GM12874 (cell line): ENCODE results near the gene NAA20.

Experiments
- TF ChIP-seq, protein P1 (sequence below): IDR thresholded peaks from 2 replicates; pipeline ENCODE4 v1.5.1; 2011; ENCODE audit warnings: low read depth, mild to moderate bottlenecking, control low read depth, low read length, moderate library complexity; ENCODE audit not compliant: insufficient read depth

The NAA20 gene

DNA sequence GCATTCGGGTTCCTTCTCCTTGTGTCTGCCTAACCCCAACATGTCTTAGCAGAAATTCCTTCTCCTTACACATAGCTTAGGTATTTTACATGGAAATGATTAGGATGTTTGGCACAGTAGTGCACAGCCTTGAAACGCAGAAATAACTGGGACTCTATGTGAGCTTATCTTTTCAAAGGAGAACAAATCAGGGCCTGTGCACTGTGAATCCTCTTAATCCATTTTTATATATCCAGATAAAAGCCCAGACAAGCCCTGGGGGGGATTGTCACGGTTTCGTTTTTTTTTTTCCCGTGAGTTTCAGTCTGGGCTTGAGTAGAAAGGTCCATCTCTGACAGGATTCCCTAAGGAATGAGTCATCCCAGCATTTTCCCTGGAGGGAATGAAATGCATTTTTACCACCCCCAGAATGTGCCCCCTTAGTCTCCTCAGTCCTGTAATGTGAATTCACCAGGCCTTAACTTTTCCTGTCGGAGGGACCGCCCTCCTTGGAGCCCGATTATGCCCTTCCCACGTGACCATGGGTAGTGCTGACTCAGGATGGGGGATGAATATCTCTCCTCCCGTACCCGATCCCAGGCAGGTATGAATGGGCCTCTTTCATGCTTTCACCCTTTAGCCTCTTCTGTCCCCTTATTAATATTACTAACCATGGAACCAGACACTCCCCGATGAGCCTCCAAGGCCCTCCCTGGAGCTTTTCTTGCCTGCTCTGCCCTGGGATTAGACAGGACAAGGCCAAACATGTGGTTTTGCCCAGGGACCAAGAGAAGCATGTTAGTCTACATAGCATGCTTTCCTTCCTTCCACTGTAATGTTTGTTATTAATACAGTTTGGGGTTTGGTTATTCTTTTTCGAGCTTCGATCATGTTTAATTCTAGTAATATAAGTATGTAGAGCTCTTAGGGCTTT lies 23.9 kb upstream of the NAA20 start:
- TF ChIP-seq, protein P1, sequence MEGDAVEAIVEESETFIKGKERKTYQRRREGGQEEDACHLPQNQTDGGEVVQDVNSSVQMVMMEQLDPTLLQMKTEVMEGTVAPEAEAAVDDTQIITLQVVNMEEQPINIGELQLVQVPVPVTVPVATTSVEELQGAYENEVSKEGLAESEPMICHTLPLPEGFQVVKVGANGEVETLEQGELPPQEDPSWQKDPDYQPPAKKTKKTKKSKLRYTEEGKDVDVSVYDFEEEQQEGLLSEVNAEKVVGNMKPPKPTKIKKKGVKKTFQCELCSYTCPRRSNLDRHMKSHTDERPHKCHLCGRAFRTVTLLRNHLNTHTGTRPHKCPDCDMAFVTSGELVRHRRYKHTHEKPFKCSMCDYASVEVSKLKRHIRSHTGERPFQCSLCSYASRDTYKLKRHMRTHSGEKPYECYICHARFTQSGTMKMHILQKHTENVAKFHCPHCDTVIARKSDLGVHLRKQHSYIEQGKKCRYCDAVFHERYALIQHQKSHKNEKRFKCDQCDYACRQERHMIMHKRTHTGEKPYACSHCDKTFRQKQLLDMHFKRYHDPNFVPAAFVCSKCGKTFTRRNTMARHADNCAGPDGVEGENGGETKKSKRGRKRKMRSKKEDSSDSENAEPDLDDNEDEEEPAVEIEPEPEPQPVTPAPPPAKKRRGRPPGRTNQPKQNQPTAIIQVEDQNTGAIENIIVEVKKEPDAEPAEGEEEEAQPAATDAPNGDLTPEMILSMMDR: no peak

DNA sequence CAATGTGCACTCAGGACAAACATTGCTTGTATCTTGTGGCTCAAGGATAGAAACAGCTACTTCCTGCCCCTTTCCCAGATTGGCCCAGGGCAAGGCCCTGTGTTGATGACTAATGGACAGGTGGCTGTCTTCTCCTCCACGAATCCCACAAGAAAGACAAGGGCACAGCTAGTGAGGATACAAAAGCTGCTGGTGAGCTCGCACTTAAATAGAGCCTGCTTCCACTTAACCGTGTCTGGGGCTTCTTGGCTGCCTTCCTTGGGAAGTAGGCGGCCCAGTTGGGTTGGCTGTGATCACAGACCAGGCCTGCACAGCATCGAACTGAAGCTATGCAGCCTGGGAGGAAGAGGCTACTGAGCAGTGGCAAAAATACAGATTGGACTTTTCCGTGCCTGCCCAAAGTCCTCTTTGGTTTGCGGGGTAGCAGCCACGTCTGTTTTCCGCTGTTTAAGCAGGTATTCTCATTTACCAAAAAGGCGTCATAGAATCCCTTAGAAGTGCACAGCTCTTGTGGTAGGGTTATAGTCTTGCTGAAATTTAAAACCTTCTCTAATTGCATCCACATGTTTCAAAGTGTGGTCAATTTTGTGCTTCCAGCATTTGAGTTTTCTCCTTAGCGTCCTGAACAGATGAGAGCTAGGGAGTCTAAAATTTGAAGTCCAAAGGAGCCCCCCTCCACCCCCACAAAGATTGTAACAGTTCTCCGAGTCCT lies 23.0 kb upstream of the NAA20 start:
- TF ChIP-seq, protein P1: no peak

DNA sequence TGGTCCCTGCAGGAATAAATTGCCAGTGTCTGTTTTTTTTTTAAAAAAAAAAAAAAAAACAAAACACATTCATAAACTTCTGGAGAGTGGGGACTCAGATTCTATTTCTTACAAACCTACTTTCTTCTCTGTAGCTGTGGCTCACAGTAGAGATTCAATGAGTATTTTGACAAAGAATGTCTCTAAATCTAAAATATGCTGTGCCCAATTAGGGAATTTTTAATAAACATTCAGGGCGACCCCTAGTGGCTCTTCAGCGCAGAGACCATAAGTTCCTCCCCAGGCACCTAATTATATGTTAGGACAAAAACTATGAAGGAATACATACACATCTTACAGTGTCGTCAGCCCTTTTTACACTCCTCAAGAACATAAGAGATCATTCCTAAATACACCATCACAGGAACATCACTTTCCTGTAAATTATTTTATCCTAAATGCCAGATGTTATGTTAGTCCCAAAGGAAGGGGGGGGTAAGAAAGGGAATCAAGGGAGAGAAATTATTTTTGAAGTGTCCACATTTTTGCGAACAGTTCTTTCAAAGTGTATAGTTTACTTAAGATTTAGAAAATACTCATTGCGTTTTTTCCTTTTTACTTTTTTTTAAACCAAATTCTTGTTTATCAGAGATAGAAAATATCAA lies 21.8 kb upstream of the NAA20 start:
- TF ChIP-seq, protein P1: peak; percentile 64

DNA sequence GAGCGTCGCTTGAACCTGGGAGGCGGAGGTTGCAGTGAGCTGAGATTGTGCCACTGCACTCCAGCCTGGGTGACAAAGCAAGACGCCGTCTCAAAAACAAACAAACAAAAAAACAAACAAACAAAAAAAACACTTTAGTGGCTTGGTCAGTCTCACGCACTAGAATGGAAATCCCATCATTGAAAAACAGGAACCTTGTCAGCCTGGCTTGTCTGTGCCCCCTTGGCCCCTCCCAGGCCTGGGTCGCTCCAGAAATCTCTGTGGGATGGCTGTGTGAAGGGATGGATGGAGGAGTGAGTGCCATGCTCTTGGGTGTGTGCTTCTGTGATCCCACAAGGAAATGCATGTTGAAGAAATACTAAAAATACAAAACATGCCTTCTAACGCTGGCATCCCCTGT lies 20.9 kb upstream of the NAA20 start:
- TF ChIP-seq, protein P1: no peak

DNA sequence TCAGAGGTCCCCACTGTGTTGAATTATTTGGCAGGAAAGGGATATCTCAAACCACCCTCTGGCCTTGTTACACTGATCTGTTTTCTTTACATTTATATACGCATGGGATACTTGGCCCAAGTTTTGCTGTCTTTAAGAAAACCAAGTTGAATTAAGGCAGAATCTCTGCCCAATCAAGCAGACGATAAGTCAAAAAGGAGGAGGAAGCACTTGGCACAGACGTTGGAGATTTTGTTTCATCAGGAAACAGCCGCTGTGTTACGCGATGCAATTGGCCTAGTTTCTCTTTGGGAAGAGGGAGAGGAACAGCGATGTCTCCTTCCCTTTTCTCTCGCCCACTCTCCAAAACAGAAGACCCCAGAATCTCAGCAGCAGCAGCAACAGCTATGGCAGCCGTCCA lies 20.2 kb upstream of the NAA20 start:
- TF ChIP-seq, protein P1: no peak

DNA sequence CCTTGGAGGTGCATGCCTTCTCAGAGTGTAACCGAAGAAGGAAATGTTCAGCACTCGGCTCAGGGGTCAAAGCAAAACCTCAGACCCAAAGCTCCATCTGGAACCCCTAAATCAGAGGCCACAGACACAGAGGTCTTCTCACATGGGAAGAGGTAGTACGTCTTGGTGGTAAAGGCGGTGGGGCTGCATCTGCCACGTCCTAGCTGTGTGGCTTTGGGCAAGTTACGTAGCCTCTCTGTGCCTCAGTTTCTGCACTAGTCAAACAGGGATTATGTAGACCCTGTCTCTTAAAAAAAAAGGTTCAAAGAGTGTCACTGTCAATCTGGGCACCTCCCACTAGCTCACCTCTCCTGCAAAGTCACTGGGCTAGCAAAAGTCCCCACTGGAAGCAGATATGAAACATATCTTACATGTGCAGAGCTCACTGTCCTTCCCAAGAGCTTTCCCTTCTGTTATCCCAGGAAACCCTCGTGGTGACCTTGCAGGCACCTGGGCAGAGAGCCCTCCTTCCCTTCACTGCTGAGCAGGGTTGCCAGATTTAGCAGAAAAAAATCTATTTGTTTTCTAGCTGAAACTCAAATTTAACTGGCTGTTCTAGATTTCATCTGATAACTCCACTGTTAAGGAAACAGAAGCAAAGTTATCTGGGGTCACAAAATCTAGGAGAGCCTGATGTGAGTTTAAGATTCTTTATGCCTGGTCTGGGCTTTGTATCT lies 18.0 kb upstream of the NAA20 start:
- TF ChIP-seq, protein P1: no peak
